Loucy (cell line): ENCODE data around the gene PCBD1.

Experiments used
- EZH2phosphoT487 ChIP-seq: fragments of 200-600 bp; IDR thresholded peaks from 2 replicates; pipeline ENCODE4 v1.6.1; 2018; ENCODE audit warnings: antibody characterized with exemption, mild to moderate bottlenecking, moderate library complexity, borderline replicate concordance
- TF ChIP-seq, protein P1 (sequence below): fragments of 200-600 bp; sonication (generic); conservative IDR thresholded peaks from 2 replicates; pipeline ENCODE4 v1.5.1; 2014; ENCODE audit warnings: mild to moderate bottlenecking, antibody characterized with exemption, low read length

- TF ChIP-seq, protein P1, sequence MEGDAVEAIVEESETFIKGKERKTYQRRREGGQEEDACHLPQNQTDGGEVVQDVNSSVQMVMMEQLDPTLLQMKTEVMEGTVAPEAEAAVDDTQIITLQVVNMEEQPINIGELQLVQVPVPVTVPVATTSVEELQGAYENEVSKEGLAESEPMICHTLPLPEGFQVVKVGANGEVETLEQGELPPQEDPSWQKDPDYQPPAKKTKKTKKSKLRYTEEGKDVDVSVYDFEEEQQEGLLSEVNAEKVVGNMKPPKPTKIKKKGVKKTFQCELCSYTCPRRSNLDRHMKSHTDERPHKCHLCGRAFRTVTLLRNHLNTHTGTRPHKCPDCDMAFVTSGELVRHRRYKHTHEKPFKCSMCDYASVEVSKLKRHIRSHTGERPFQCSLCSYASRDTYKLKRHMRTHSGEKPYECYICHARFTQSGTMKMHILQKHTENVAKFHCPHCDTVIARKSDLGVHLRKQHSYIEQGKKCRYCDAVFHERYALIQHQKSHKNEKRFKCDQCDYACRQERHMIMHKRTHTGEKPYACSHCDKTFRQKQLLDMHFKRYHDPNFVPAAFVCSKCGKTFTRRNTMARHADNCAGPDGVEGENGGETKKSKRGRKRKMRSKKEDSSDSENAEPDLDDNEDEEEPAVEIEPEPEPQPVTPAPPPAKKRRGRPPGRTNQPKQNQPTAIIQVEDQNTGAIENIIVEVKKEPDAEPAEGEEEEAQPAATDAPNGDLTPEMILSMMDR, result no peak
- no peak for TF ChIP-seq EZH2phosphoT487
Observed at GRCh38 chr10:70915806-70916205, 27.4 kb upstream of the PCBD1 start.
